Measurements from ENCODE around the gene SLC7A9. TPM values are rescaled to one million over a fixed set of nuclear protein-coding genes. Genes with fewer than 3 reads are reported as not detected.

The SLC7A9 gene
- total RNA-seq, 1 donor from 2014 or later: 0.32 TPM

DNA sequence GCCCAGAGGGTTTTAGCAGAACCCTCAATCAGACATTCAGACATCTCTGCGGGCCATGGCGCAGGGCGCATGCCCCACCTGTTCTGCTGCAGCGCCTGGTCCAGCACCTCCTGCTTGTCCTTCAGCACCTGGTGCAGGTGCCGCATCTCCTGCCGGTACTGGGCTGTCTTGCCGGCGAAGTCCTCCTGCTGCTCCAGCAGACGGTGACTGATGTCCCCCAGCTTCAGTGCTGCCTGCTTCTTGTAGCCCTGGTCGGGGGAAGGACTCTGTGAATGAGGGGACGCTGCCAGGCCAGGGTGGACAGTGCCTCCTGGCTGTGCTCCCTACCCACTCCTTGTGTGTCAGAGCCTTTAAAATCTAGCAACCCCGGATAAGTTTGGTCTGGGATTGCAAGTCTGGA lies 12.2 kb upstream of the SLC7A9 start:
- no peak for TF ChIP-seq CTCF (IDR thresholded peaks at IDR 0.05)
- intact Hi-C loops (cut with DNase I): no loop called here
- Histone ChIP-seq H3K27me3 (ENCODE audit: low read depth) (no peaks in the 10 kb centered on the region), H3K27ac (no peak overlapping the region), H3K36me3 (peaks cover 30% of the 10 kb centered on the region), H3K9me3 (no peaks in the 10 kb centered on the region), H3K4me3 (no peak overlapping the region), H3K4me1 (no peaks in the 10 kb centered on the region)
- ATAC-seq (no peak), DNase-seq (no peak)

DNA sequence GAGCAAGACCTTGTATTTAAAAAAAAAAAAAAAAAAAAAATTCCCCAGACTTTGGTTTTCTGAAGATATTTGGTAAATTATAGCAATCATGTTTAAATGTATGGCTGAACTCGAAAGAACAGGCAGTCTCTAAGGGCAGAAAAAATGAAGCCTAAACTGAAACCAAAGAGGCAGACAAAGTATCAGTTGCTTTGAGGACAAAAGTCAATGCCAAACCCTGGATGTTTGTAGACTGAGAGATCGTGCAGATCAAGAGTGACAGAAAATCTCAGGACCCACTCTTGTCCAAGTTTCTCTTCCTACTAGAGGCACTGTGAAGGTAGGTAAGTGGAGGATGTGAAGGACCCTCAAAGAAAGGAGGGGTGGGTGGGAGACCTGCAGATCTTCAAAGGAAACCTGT lies 11.1 kb upstream of the SLC7A9 start:
- no peaks in the 10 kb centered on the region for H3K4me1 ChIP-seq
- no peaks in the 10 kb centered on the region for H3K27me3 ChIP-seq (ENCODE audit: low read depth)
- H3K4me3 ChIP-seq: no peak overlapping the region
- H3K9me3 ChIP-seq: no peaks in the 10 kb centered on the region
- peaks cover 30% of the 10 kb centered on the region for H3K36me3 ChIP-seq
- H3K27ac ChIP-seq: no peak overlapping the region
- DNase-seq: no peak
- no peak for ATAC-seq
- no peak for TF ChIP-seq CTCF (IDR thresholded peaks at IDR 0.05)
- intact Hi-C loops (cut with DNase I): no loop called here

GRCh38 chr19:32879741-32880140 lies 10.2 kb upstream of the SLC7A9 start:
- Histone ChIP-seq H3K9me3 (no peaks in the 10 kb centered on the region), H3K4me1 (no peaks in the 10 kb centered on the region), H3K4me3 (no peak overlapping the region), H3K36me3 (peaks cover 30% of the 10 kb centered on the region), H3K27ac (no peak overlapping the region), H3K27me3 (ENCODE audit: low read depth) (no peaks in the 10 kb centered on the region)
- intact Hi-C loops (cut with DNase I): no loop called here
- TF ChIP-seq CTCF (IDR thresholded peaks at IDR 0.05): no peak
- no peak for ATAC-seq
- no peak for DNase-seq

DNA sequence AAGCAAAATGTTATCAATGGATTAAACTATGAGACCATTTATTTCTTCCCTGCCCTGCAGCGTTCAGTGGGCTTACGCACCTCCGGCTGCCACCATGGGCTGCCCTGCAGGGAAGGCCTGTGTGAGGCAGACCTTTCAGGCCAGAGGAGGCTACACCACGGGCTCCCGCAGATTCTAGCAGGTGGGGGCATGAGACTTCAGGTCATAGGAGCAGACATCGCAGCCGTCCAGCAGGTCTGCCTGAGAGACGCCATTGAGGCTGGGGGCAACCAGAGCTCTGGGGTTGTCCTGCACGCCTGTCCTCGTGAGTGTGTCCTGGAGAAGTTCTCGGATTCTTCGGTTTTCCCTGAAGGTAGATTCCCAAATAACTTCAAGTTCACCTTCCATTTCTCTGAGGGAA lies 9.4 kb upstream of the SLC7A9 start:
- intact Hi-C loops (cut with DNase I): no loop called here
- H3K9me3 ChIP-seq: no peaks in the 10 kb centered on the region
- no peak for TF ChIP-seq CTCF (IDR thresholded peaks at IDR 0.05)
- no peak overlapping the region for H3K27ac ChIP-seq
- H3K36me3 ChIP-seq: peaks cover 30% of the 10 kb centered on the region
- no peaks in the 10 kb centered on the region for H3K4me1 ChIP-seq
- no peak for ATAC-seq
- DNase-seq: no peak
- H3K4me3 ChIP-seq: no peak overlapping the region
- no peaks in the 10 kb centered on the region for H3K27me3 ChIP-seq (ENCODE audit: low read depth)

GRCh38 chr19:32877977-32878745 lies 8.6 kb upstream of the SLC7A9 start:
- Histone ChIP-seq H3K27me3 (ENCODE audit: low read depth) (no peaks in the 10 kb centered on the region), H3K36me3 (peaks cover 30% of the 10 kb centered on the region), H3K4me3 (no peak overlapping the region), H3K9me3 (no peaks in the 10 kb centered on the region), H3K27ac (no peak overlapping the region), H3K4me1 (no peaks in the 10 kb centered on the region)
- ATAC-seq (no peak), DNase-seq (no peak)
- intact Hi-C loops (cut with DNase I): no loop called here
- TF ChIP-seq CTCF (IDR thresholded peaks at IDR 0.05): no peak

All from lower lobe of right lung (tissue), 2 donors.